OCI-M2 (cell line): ENCODE data around the gene HSPG2.
"Not testable (repeated sequence)": the region's sequence is repeated elsewhere in the genome, so short reads cannot be mapped to it uniquely, and the experiment has no call there.

Experiments
- DNase-seq: peaks from one replicate; lab custom pipeline; 2025; ENCODE audit not compliant: unreplicated experiment; lab: John Stamatoyannopoulos, UW

HSPG2 gene

GRCh38 chr1:21937034-21937371, at the start of gene HSPG2:
HSPG2 (minus strand) TSS chr1:21937310; CDS start chr1:21937217, 93 bp downstream.
- no peak for DNase-seq

GRCh38 chr1:21986386-21986785, 49.3 kb upstream of the HSPG2 start:
- not testable (repeated sequence) for DNase-seq

- not testable (repeated sequence) for DNase-seq
Measured at GRCh38 chr1:21985893-21986292, 48.8 kb upstream of the HSPG2 start.

GRCh38 chr1:21983539-21983938, 46.4 kb upstream of the HSPG2 start:
- DNase-seq, result not testable (repeated sequence)

GRCh38 chr1:21982122-21982521, 45.0 kb upstream of the HSPG2 start:
- not testable (repeated sequence) for DNase-seq

GRCh38 chr1:21981253-21981652, 44.1 kb upstream of the HSPG2 start:
- DNase-seq, result not testable (repeated sequence)

- not testable (repeated sequence) for DNase-seq
Measured at GRCh38 chr1:21980515-21981220, 43.6 kb upstream of the HSPG2 start.

- DNase-seq, result not testable (repeated sequence)
Measured at GRCh38 chr1:21978209-21978608, 41.1 kb upstream of the HSPG2 start.

GRCh38 chr1:21976703-21977239, 39.7 kb upstream of the HSPG2 start, which contains the start of gene CELA3B:
CELA3B (plus strand) TSS chr1:21977022; CDS start chr1:21977040, 18 bp downstream.
- not testable (repeated sequence) for DNase-seq

- DNase-seq, result not testable (repeated sequence)
Measured at GRCh38 chr1:21975296-21975695, 38.2 kb upstream of the HSPG2 start.

GRCh38 chr1:21974699-21975098, 37.6 kb upstream of the HSPG2 start:
- DNase-seq, result not testable (repeated sequence)

- DNase-seq, result not testable (repeated sequence)
Measured at GRCh38 chr1:21973948-21974347, 36.8 kb upstream of the HSPG2 start.

- not testable (repeated sequence) for DNase-seq
Measured at GRCh38 chr1:21972973-21973441, 35.9 kb upstream of the HSPG2 start.

GRCh38 chr1:21970523-21970922, 33.4 kb upstream of the HSPG2 start:
- not testable (repeated sequence) for DNase-seq

GRCh38 chr1:21969066-21969465, 32.0 kb upstream of the HSPG2 start:
- not testable (repeated sequence) for DNase-seq

GRCh38 chr1:21967216-21967615, 30.1 kb upstream of the HSPG2 start:
- DNase-seq, result not testable (repeated sequence)

GRCh38 chr1:21966247-21967000, 29.3 kb upstream of the HSPG2 start:
- DNase-seq, result no peak

GRCh38 chr1:21963477-21964217, 26.5 kb upstream of the HSPG2 start:
- peak; percentile 34 for DNase-seq

GRCh38 chr1:21961799-21962198, 24.7 kb upstream of the HSPG2 start:
- DNase-seq, result no peak

- DNase-seq, result no peak
Measured at GRCh38 chr1:21961337-21961736, 24.2 kb upstream of the HSPG2 start.
